ENCODE results near the gene OSR1. TPM values are rescaled to one million over a fixed set of nuclear protein-coding genes. Genes with fewer than 3 reads are reported as not detected.

Gene OSR1
- total RNA-seq, 1 donor from 2014 or later = 1.3 TPM

- no peak for TF ChIP-seq CTCF (IDR thresholded peaks at IDR 0.05; ENCODE audit: insufficient read depth, low read length, severe bottlenecking)
Observed at GRCh38 chr2:19365126-19365525, 6.7 kb upstream of the OSR1 start.

GRCh38 chr2:19364014-19364413, 5.6 kb upstream of the OSR1 start:
- no peak for FAIRE-seq

More at GRCh38 chr2:19365126-19365525, 6.7 kb upstream of the OSR1 start:
- DNase-seq (ENCODE audit: low read depth) (no peak), FAIRE-seq (no peak)
- H3K27me3 ChIP-seq (ENCODE audit: control insufficient read depth, insufficient read depth, low read length) = no peaks in the 10 kb centered on the region
- no peak overlapping the region for H3K4me3 ChIP-seq (ENCODE audit: low read depth, low read length)
- no peaks in the 10 kb centered on the region for H3K36me3 ChIP-seq (ENCODE audit: control insufficient read depth, insufficient read depth, low read length)

GRCh38 chr2:19363474-19363778, 5.0 kb upstream of the OSR1 start:
- H3K36me3 ChIP-seq (ENCODE audit: control insufficient read depth, insufficient read depth, low read length) = no peaks in the 10 kb centered on the region
- DNase-seq (ENCODE audit: low read depth) (no peak), FAIRE-seq (no peak)
- H3K27me3 ChIP-seq (ENCODE audit: control insufficient read depth, insufficient read depth, low read length) = no peaks in the 10 kb centered on the region
- TF ChIP-seq CTCF (IDR thresholded peaks at IDR 0.05; ENCODE audit: insufficient read depth, low read length, severe bottlenecking) = no peak
- peak overlapping the region; percentile 47 for H3K4me3 ChIP-seq (ENCODE audit: low read depth, low read length)

More at GRCh38 chr2:19364014-19364413, 5.6 kb upstream of the OSR1 start:
- TF ChIP-seq CTCF (IDR thresholded peaks at IDR 0.05; ENCODE audit: insufficient read depth, low read length, severe bottlenecking) = no peak
- DNase-seq (ENCODE audit: low read depth) = no peak
- Histone ChIP-seq H3K36me3 (ENCODE audit: control insufficient read depth, insufficient read depth, low read length) (no peaks in the 10 kb centered on the region), H3K4me3 (ENCODE audit: low read depth, low read length) (no peak overlapping the region), H3K27me3 (ENCODE audit: control insufficient read depth, insufficient read depth, low read length) (no peaks in the 10 kb centered on the region)

- FAIRE-seq (no peak), DNase-seq (ENCODE audit: low read depth) (peak; percentile 76)
- no peaks in the 10 kb centered on the region for H3K36me3 ChIP-seq (ENCODE audit: control insufficient read depth, insufficient read depth, low read length)
- H3K4me3 ChIP-seq (ENCODE audit: low read depth, low read length) = peak overlapping the region; percentile 47
- H3K27me3 ChIP-seq (ENCODE audit: control insufficient read depth, insufficient read depth, low read length) = no peaks in the 10 kb centered on the region
- TF ChIP-seq CTCF (IDR thresholded peaks at IDR 0.05; ENCODE audit: insufficient read depth, low read length, severe bottlenecking) = peak; percentile 81
Observed at GRCh38 chr2:19362755-19363473, 4.5 kb upstream of the OSR1 start.

- no peak for FAIRE-seq
- H3K27me3 ChIP-seq (ENCODE audit: control insufficient read depth, insufficient read depth, low read length) = peaks cover under 1% of the 10 kb centered on the region
Observed at GRCh38 chr2:19362094-19362754, 3.8 kb upstream of the OSR1 start.

More at GRCh38 chr2:19362094-19362754, 3.8 kb upstream of the OSR1 start:
- DNase-seq (ENCODE audit: low read depth) = peak; percentile 41
- no peak for TF ChIP-seq CTCF (IDR thresholded peaks at IDR 0.05; ENCODE audit: insufficient read depth, low read length, severe bottlenecking)
- peak overlapping the region; percentile 47 for H3K4me3 ChIP-seq (ENCODE audit: low read depth, low read length)
- H3K36me3 ChIP-seq (ENCODE audit: control insufficient read depth, insufficient read depth, low read length) = no peaks in the 10 kb centered on the region

Measured in bronchial epithelial cell (primary cell).